HepG2 (cell line): ENCODE data around the gene ADAMTS13. TPM values are rescaled to one million over a fixed set of nuclear protein-coding genes. Genes with fewer than 3 reads are reported as not detected.

Experiments used
- ATAC-seq: fragments of 200-7000 bp; cut with Tn5 transposase; 3 replicates; pipeline ENCODE4 v1.9.1; 2020; ENCODE audit warnings: mild to moderate bottlenecking, moderate library complexity
- BruUV-seq: library from RNA; stranded (reverse); fragments of 400-500 nt; replicated peaks from 2 replicates; lab custom pipeline; 2021; lab: Mats Ljungman, UMichigan
- CTCF ChIA-PET: fragments of 300-600 bp; formaldehyde crosslinking; extraction: SDS; loops from one replicate; lab custom pipeline; 2021; ENCODE audit warnings: low total read pairs, inconsistent platforms, low intra/inter-chr PET ratio; lab: Yijun Ruan, JAX
- POLR2A ChIA-PET: fragments of 350-600 bp; sonication (Branson Sonifier 250); formaldehyde crosslinking; loops from one replicate; lab custom pipeline; 2020; ENCODE audit warnings: antibody characterized with exemption, inconsistent platforms; lab: Yijun Ruan, JAX
- DNase-seq: peaks from one replicate; pipeline ENCODE4 v3.0.0-alpha.2; 2015; ENCODE audit warnings: low spot score
- FAIRE-seq: peaks from 3 replicates; lab custom pipeline; 2011; peaks lifted over from hg19 to GRCh38; lab: Jason Lieb, UNC
- H2AFZ ChIP-seq: one replicate; pipeline ENCODE4 v1.6.1; 2011; ENCODE audit warnings: low read length, inconsistent platforms
- H3K27ac ChIP-seq: fragments of 300-600 bp; 3 replicates; pipeline ENCODE4 v1.8.0; 2011; ENCODE audit warnings: mixed run types, mild to moderate bottlenecking, mixed read lengths, low read length, inconsistent platforms; ENCODE audit not compliant: insufficient read depth; ENCODE audit errors: extremely low read length
- H3K27me3 ChIP-seq, 2 experiments: fragments of 200-600 bp in 1 of 2; 2 replicates in 1 of 2; 3 replicates in 1 of 2; pipeline versions ENCODE4 v1.6.0 to v1.8.0; 2011; ENCODE audit warnings: low read length in 2 of 2, mild to moderate bottlenecking in 2 of 2, moderate library complexity in 2 of 2, inconsistent platforms in 1 of 2; ENCODE audit not compliant: insufficient read depth in 2 of 2, control insufficient read depth in 1 of 2
- H3K36me3 ChIP-seq, 2 experiments: fragments of 200-600 bp in 1 of 2; replicated peaks in 1 of 2; 2 replicates in 1 of 2; 3 replicates in 1 of 2; pipeline versions ENCODE4 v1.5.1 to v1.8.0; 2011; ENCODE audit warnings: low read length in 2 of 2, inconsistent platforms in 1 of 2; ENCODE audit not compliant: insufficient read depth in 2 of 2, control insufficient read depth in 1 of 2
- H3K4me1 ChIP-seq: 2 replicates; pipeline ENCODE4 v1.5.1; 2012; ENCODE audit warnings: low read length, inconsistent platforms; ENCODE audit not compliant: insufficient read depth
- H3K4me2 ChIP-seq: 2 replicates; pipeline ENCODE4 v1.6.0; 2011; ENCODE audit warnings: low read depth, low read length, inconsistent platforms
- H3K4me3 ChIP-seq, 3 experiments: fragments of 200-600 bp in 1 of 3; sonication (generic), shearing (Covaris generic) in 1 of 3; replicated peaks in 1 of 3; 2 replicates each; pipeline ENCODE4 v1.5.1; 2011 to 2016; ENCODE audit warnings: low read length in 3 of 3, inconsistent platforms in 2 of 3, low read depth in 2 of 3, mild to moderate bottlenecking in 2 of 3, control low read depth in 1 of 3, mixed read lengths in 1 of 3; ENCODE audit not compliant: insufficient read depth in 1 of 3
- H3K79me2 ChIP-seq: one replicate; pipeline ENCODE4 v1.6.1; 2011; ENCODE audit warnings: low read length, inconsistent platforms; ENCODE audit not compliant: insufficient read depth
- H3K9ac ChIP-seq: 2 replicates; pipeline ENCODE4 v1.6.0; 2011; ENCODE audit warnings: mild to moderate bottlenecking, low read depth, low read length, inconsistent platforms; ENCODE audit not compliant: insufficient read depth
- H3K9me3 ChIP-seq: 2 replicates; pipeline ENCODE4 v1.5.1; 2012; ENCODE audit warnings: mild to moderate bottlenecking, low read length
- H4K20me1 ChIP-seq: 2 replicates; pipeline ENCODE4 v1.6.0; 2011; ENCODE audit warnings: inconsistent platforms, mild to moderate bottlenecking, low read length, moderate library complexity; ENCODE audit not compliant: insufficient read depth
- RFX1 ChIP-seq: fragments of 450-650 bp; IDR thresholded peaks from 2 replicates; pipeline ENCODE4 v1.6.1; 2017
- STAG1 ChIP-seq: sonication (generic); formaldehyde crosslinking; IDR thresholded peaks from 2 replicates; pipeline ENCODE4 v1.4.0; 2020; ENCODE audit warnings: missing genetic modification reagents
- WGBS: methylation state at CpG from one replicate; pipeline ENCODE4 v1.1.6; 2017; ENCODE audit warnings: low lambda C conversion rate; 5-methylcytosine and 5-hydroxymethylcytosine counted together
- in situ Hi-C: cut with HindIII; loops from 2 replicates; pipeline ENCODE4 v1.10.0; 2017; ENCODE audit warnings: low pct_unique_long_range_greater_than_20kb; ENCODE audit not compliant: extremely low pct_ligation_motif_present
- intact Hi-C: fragments of 100-400 bp; cut with micrococcal nuclease; formaldehyde crosslinking; loops from one replicate; pipeline ENCODE4 v1.10.0; 2022; ENCODE audit not compliant: unreplicated experiment
- polyA plus RNA-seq, 8 experiments: library from polyadenylated mRNA; depleted of rRNA in 3 of 8; stranded (reverse) in 7 of 8; unstranded in 1 of 8; fragments of >200 nt; fragmentation: Illumina TruSeq in 4 of 8; extraction: Trizol in 4 of 8; gene quantifications; 2 replicates each; pipeline versions ENCODE4 v1.2.1 to v1.2.3, GENCODE V29; 2011 to 2016; ENCODE audit warnings: low read depth in 4 of 8, missing spikeins in 1 of 8, mixed read lengths in 1 of 8; ENCODE audit not compliant: insufficient read depth in 1 of 8
- total RNA-seq, 5 experiments: library from RNA; depleted of rRNA; stranded (reverse); fragments of >200 nt; fragmentation: Illumina TruSeq; extraction: Trizol; gene quantifications; 2 replicates each; pipeline ENCODE4 v1.2.3, GENCODE V29; 2016; ENCODE audit warnings: low read depth in 1 of 5
- TF ChIP-seq, protein P1 (sequence below): IDR thresholded peaks from 2 replicates; pipeline ENCODE4 v1.6.1; 2012; ENCODE audit warnings: low read length, improper control_type of control experiment
- TF ChIP-seq, protein P2 (sequence below): sonication (generic); formaldehyde crosslinking; IDR thresholded peaks from 2 replicates; pipeline ENCODE4 v1.5.0; 2020; ENCODE audit warnings: mild to moderate bottlenecking, missing genetic modification reagents, moderate library complexity

The ADAMTS13 gene
- total and polyA plus RNA-seq, 2 of the 13 experiments (the other 11 are each of a cell fraction or from before 2014, with no cell fraction given) = 0.91 to 4.5 TPM

DNA sequence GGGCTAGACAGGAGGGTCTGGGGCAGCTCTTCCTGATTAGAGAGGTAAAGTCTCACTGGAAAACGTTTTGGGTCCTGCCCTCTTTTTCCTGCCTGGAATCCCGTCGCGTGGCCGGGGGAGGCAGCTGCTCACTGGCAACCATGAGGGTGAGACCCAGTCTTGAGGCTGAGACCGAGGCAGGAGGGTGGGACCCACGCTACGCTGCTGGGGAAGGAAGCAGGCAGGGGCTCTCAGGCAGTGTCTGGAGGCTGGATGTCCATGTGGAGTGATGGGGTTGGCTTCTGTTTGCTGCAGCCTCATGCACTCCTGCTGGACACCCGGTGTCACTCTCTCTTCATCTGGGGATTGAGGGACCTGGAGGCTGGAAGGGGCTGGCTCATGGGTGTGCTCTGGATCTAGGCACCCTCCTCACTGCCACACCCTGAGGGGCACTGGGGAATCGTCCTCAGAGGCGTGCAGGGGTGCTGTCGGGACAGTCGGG is 68.1 kb downstream of the ADAMTS13 start:
- H3K27ac ChIP-seq = no peak overlapping the region
- ChIA-PET POLR2A (no interaction called here), CTCF (no interaction called here)
- H2AFZ ChIP-seq = no peak overlapping the region
- H3K27me3 ChIP-seq = peaks cover 14 to 71% of the 10 kb centered on the region in 2 experiments
- TF ChIP-seq RFX1 = no peak
- TF ChIP-seq, protein P1, sequence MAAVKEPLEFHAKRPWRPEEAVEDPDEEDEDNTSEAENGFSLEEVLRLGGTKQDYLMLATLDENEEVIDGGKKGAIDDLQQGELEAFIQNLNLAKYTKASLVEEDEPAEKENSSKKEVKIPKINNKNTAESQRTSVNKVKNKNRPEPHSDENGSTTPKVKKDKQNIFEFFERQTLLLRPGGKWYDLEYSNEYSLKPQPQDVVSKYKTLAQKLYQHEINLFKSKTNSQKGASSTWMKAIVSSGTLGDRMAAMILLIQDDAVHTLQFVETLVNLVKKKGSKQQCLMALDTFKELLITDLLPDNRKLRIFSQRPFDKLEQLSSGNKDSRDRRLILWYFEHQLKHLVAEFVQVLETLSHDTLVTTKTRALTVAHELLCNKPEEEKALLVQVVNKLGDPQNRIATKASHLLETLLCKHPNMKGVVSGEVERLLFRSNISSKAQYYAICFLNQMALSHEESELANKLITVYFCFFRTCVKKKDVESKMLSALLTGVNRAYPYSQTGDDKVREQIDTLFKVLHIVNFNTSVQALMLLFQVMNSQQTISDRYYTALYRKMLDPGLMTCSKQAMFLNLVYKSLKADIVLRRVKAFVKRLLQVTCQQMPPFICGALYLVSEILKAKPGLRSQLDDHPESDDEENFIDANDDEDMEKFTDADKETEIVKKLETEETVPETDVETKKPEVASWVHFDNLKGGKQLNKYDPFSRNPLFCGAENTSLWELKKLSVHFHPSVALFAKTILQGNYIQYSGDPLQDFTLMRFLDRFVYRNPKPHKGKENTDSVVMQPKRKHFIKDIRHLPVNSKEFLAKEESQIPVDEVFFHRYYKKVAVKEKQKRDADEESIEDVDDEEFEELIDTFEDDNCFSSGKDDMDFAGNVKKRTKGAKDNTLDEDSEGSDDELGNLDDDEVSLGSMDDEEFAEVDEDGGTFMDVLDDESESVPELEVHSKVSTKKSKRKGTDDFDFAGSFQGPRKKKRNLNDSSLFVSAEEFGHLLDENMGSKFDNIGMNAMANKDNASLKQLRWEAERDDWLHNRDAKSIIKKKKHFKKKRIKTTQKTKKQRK = no peak
- TF ChIP-seq STAG1 = peak; percentile 41
- TF ChIP-seq, protein P2, sequence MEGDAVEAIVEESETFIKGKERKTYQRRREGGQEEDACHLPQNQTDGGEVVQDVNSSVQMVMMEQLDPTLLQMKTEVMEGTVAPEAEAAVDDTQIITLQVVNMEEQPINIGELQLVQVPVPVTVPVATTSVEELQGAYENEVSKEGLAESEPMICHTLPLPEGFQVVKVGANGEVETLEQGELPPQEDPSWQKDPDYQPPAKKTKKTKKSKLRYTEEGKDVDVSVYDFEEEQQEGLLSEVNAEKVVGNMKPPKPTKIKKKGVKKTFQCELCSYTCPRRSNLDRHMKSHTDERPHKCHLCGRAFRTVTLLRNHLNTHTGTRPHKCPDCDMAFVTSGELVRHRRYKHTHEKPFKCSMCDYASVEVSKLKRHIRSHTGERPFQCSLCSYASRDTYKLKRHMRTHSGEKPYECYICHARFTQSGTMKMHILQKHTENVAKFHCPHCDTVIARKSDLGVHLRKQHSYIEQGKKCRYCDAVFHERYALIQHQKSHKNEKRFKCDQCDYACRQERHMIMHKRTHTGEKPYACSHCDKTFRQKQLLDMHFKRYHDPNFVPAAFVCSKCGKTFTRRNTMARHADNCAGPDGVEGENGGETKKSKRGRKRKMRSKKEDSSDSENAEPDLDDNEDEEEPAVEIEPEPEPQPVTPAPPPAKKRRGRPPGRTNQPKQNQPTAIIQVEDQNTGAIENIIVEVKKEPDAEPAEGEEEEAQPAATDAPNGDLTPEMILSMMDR (CRISPR knock-in tag) = peak; percentile 42
- H3K9ac ChIP-seq = no peak overlapping the region
- WGBS = 18% methylated on average over 13 of the region's 13 CpGs
- no peak overlapping the region for H3K4me3 ChIP-seq
- in situ Hi-C loops = no loop called here
- no peaks in the 10 kb centered on the region for H3K9me3 ChIP-seq
- ATAC-seq (peak; percentile 25; the same call in 2 of the 3 replicates), DNase-seq (no peak), FAIRE-seq (no peak)
- H3K4me2 ChIP-seq = no peak overlapping the region
- no peaks in the 10 kb centered on the region for H3K36me3 ChIP-seq
- no peaks in the 10 kb centered on the region for H4K20me1 ChIP-seq
- intact Hi-C loops = no loop called here
- H3K79me2 ChIP-seq = no peaks in the 10 kb centered on the region
- H3K4me1 ChIP-seq = peaks cover 87% of the 10 kb centered on the region
- no TSS peak for BruUV-seq
